DOHH2 (cell line): ENCODE results near the gene TBK1.

Experiments
- H3F3A ChIP-seq: fragments of 200-600 bp; sonication (generic), shearing (Covaris generic); 2 replicates; pipeline ENCODE4 v1.6.0; 2016; ENCODE audit warnings: antibody characterized with exemption, mild to moderate bottlenecking; ENCODE audit not compliant: control insufficient read depth, insufficient read depth
- H3K27ac ChIP-seq: fragments of 200-600 bp; sonication (generic); 2 replicates; pipeline ENCODE4 v1.5.1; 2014; ENCODE audit warnings: low read depth, mild to moderate bottlenecking, low read length, moderate library complexity
- H3K27me3 ChIP-seq: fragments of 200-600 bp; sonication (generic); 2 replicates; pipeline ENCODE4 v1.6.1; 2014; ENCODE audit warnings: mild to moderate bottlenecking, low read length, mixed read lengths; ENCODE audit not compliant: control insufficient read depth
- H3K36me3 ChIP-seq: fragments of 200-600 bp; sonication (generic); 2 replicates; pipeline ENCODE4 v1.6.1; 2014; ENCODE audit warnings: mild to moderate bottlenecking, low read length, moderate library complexity, mixed read lengths; ENCODE audit not compliant: control insufficient read depth
- H3K4me1 ChIP-seq: fragments of 200-600 bp; sonication (generic); 2 replicates; pipeline ENCODE4 v1.6.1; 2014; ENCODE audit warnings: mild to moderate bottlenecking, low read length, mixed read lengths; ENCODE audit not compliant: control insufficient read depth
- H3K4me2 ChIP-seq: fragments of 200-600 bp; sonication (generic); 2 replicates; pipeline ENCODE4 v1.6.0; 2014; ENCODE audit warnings: mild to moderate bottlenecking, low read length, moderate library complexity
- H3K4me3 ChIP-seq: fragments of 200-600 bp; sonication (generic); 2 replicates; pipeline ENCODE4 v1.5.1; 2014; ENCODE audit warnings: mild to moderate bottlenecking, low read length, mixed read lengths
- H3K79me2 ChIP-seq: fragments of 200-600 bp; sonication (generic); 2 replicates; pipeline ENCODE4 v1.6.1; 2014; ENCODE audit warnings: mild to moderate bottlenecking, low read length, mixed read lengths; ENCODE audit not compliant: control insufficient read depth
- H3K9me2 ChIP-seq: fragments of 200-600 bp; sonication (generic); replicated peaks from 2 replicates; pipeline ENCODE4 v1.6.1; 2014; ENCODE audit warnings: mild to moderate bottlenecking, low read length, mixed read lengths; ENCODE audit not compliant: control insufficient read depth
- H3K9me3 ChIP-seq: fragments of 200-600 bp; sonication (generic); 2 replicates; pipeline ENCODE4 v1.6.1; 2014; ENCODE audit warnings: antibody characterized with exemption, low read length, mixed read lengths; ENCODE audit not compliant: control insufficient read depth, insufficient read depth
- H4K20me1 ChIP-seq: fragments of 200-600 bp; sonication (generic); 2 replicates; pipeline ENCODE4 v1.6.0; 2014; ENCODE audit warnings: low read depth, mild to moderate bottlenecking, antibody characterized with exemption, low read length, moderate library complexity; ENCODE audit not compliant: control insufficient read depth, insufficient read depth
- CTCF ChIP-seq: fragments of 200-600 bp; sonication (generic); IDR thresholded peaks from one replicate; pipeline ENCODE4 v1.5.1; 2014; ENCODE audit warnings: antibody characterized with exemption, mild to moderate bottlenecking, low read depth, low read length; ENCODE audit not compliant: poor library complexity, severe bottlenecking
- EZH2phosphoT487 ChIP-seq: fragments of 200-600 bp; sonication (generic); IDR thresholded peaks from 2 replicates; pipeline ENCODE4 v1.6.1; 2017; ENCODE audit warnings: borderline replicate concordance, mild to moderate bottlenecking, antibody characterized with exemption, low read length, moderate library complexity, mixed read lengths

Gene TBK1

GRCh38 chr12:64457032-64457431 lies 5.1 kb downstream of the TBK1 start:
- Histone ChIP-seq H3K27ac (no peak overlapping the region), H3K4me3 (no peak overlapping the region), H3K4me2 (peak overlapping the region; percentile 13; the same call in 1 of the 2 replicates), H3K79me2 (peaks cover 90% of the 10 kb centered on the region), H4K20me1 (peaks cover 11% of the 10 kb centered on the region), H3K4me1 (peaks cover 44% of the 10 kb centered on the region), H3K9me3 (no peaks in the 10 kb centered on the region), H3K27me3 (no peaks in the 10 kb centered on the region), H3K36me3 (peaks cover 66% of the 10 kb centered on the region), H3F3A (peaks cover 9% of the 10 kb centered on the region), H3K9me2 (no peaks in the 10 kb centered on the region)
- TF ChIP-seq EZH2phosphoT487, result no peak
- TF ChIP-seq CTCF, result no peak

DNA sequence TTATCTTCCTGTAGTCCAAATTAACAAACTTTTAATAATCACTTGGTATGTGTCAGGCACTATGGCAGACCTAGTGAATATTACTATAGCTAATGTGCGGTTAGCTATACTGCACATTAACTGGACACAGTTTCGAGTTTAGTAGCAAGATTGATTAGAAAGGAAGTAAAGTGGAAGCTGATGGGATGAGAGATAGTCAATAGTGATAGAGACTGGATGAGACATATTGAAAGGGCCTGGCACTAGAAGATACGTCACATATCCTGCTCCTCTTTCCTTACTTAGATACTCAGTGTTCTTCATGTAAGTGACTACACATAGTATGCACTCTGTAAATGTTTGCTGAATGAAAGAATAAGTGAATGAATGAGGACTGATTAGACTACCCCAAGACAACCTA lies 5.5 kb downstream of the TBK1 start:
- Histone ChIP-seq H3K4me3 (no peak overlapping the region), H3K79me2 (peaks cover 89% of the 10 kb centered on the region), H3K9me3 (no peaks in the 10 kb centered on the region), H3K27ac (no peak overlapping the region), H3K4me1 (peaks cover 44% of the 10 kb centered on the region), H3K4me2 (peak overlapping the region; percentile 13; the same call in 1 of the 2 replicates), H3K36me3 (peaks cover 66% of the 10 kb centered on the region), H4K20me1 (peaks cover 11% of the 10 kb centered on the region), H3K9me2 (no peaks in the 10 kb centered on the region), H3F3A (peaks cover 9% of the 10 kb centered on the region), H3K27me3 (no peaks in the 10 kb centered on the region)
- TF ChIP-seq EZH2phosphoT487 (no peak), CTCF (no peak)

DNA sequence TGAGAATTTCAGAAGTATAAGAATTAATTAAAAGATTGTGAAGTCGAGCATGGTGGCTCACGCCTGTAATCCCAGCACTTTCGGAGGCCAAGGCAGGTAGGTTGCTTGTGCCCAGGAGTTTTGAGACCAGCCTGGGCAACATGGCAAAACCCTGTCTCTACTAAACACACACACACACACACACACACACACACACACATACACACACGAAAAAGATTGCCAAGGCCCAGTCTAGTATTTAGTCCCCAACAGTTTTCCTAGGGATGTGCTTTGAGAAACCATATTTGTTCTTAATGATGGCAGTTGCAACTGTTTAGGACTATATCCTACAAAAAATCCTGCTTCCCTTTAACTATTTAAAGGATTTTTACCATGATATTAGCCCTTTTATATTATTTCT lies 6.0 kb downstream of the TBK1 start:
- H3K27ac ChIP-seq, result no peak overlapping the region
- H3K36me3 ChIP-seq, result peaks cover 66% of the 10 kb centered on the region
- no peaks in the 10 kb centered on the region for H3K27me3 ChIP-seq
- H3K4me1 ChIP-seq, result peaks cover 44% of the 10 kb centered on the region
- peaks cover 11% of the 10 kb centered on the region for H4K20me1 ChIP-seq
- H3F3A ChIP-seq, result peaks cover 9% of the 10 kb centered on the region
- no peaks in the 10 kb centered on the region for H3K9me3 ChIP-seq
- no peak overlapping the region for H3K4me2 ChIP-seq
- no peaks in the 10 kb centered on the region for H3K9me2 ChIP-seq
- no peak for TF ChIP-seq EZH2phosphoT487
- TF ChIP-seq CTCF, result no peak
- H3K4me3 ChIP-seq, result no peak overlapping the region
- H3K79me2 ChIP-seq, result peaks cover 87% of the 10 kb centered on the region
